ENCODE measurements around the gene IPCEF1.
"Not testable (repeated sequence)": the region's sequence is repeated elsewhere in the genome, so short reads cannot be mapped to it uniquely, and the experiment has no call there.

IPCEF1 gene

DNA sequence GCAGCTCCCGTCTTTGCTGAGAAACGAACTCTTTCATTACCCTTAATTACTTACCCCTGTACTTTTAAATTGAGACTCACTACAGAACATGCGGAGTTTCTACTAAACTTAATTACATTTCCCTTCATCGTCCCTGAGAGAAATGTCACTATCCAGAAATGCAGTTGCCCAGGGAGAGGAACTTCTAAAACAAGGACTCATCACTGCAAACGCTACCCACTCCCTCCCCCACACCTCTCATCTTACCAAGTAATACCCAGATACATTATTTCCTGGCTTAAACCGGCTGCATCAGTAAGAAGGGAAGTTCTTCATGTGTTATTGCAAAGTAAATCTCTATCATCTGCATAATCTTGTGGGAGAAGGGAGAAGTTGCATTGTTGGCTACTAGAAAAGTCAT is 138.3 kb downstream of the IPCEF1 start:
- no peaks in the 10 kb centered on the region for H3K27me3 ChIP-seq (ENCODE audit: control insufficient read depth, insufficient read depth, low read length)
- no peak overlapping the region for H3K27ac ChIP-seq (ENCODE audit: low read depth, low read length)
- no peak overlapping the region for H3K9ac ChIP-seq (ENCODE audit: low read length)
- H3K4me3 ChIP-seq (ENCODE audit: low read length), result no peak overlapping the region
- H3K4me1 ChIP-seq (ENCODE audit: control insufficient read depth, insufficient read depth, low read length), result no peaks in the 10 kb centered on the region
- no peaks in the 10 kb centered on the region for H3K36me3 ChIP-seq (ENCODE audit: control insufficient read depth, insufficient read depth, low read length)

DNA sequence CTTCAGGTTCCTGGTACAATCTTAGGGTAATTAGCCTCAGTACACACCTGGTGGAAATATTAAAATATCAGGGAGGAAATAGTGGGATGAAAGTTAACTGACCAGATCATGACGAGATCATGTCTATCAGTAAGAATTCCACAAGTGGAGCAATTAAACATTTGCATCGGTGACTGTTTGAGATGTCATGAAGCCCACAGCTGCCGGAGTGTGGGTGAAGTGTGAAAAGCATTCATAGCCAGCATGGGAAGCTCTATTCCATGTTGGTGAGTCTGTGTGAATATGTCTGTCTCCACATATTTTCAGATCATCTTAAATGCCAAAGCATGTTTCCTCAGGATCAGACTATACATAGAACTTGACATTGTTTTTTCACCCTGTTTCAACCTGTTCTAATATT is 142.8 kb downstream of the IPCEF1 start:
- Histone ChIP-seq H3K36me3 (ENCODE audit: control insufficient read depth, insufficient read depth, low read length) (no peaks in the 10 kb centered on the region), H3K9ac (ENCODE audit: low read length) (no peak overlapping the region), H3K27me3 (ENCODE audit: control insufficient read depth, insufficient read depth, low read length) (no peaks in the 10 kb centered on the region), H3K4me1 (ENCODE audit: control insufficient read depth, insufficient read depth, low read length) (no peaks in the 10 kb centered on the region), H3K27ac (ENCODE audit: low read depth, low read length) (no peak overlapping the region), H3K4me3 (ENCODE audit: low read length) (no peak overlapping the region)

DNA sequence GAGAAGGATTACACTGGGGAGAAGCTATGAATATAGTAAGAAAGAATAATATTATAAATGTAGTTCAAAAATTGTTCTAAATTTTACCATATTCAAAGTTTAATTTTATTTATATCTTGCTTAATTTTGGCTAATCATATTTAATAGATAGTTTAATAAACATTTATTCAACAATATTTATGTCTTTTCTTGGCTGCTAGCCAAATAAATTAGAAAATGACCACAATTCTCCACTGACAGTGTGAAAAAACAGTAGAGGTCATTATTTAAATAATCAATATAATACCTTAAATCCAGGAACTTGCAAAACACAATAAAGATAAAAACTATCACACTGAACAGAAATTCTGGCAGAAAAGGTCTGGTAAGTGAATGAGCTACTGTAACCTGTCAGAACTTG is 145.9 kb downstream of the IPCEF1 start:
- Histone ChIP-seq H3K4me1 (ENCODE audit: control insufficient read depth, insufficient read depth, low read length) (no peaks in the 10 kb centered on the region), H3K27ac (ENCODE audit: low read depth, low read length) (no peak overlapping the region), H3K4me3 (ENCODE audit: low read length) (no peak overlapping the region), H3K36me3 (ENCODE audit: control insufficient read depth, insufficient read depth, low read length) (no peaks in the 10 kb centered on the region), H3K27me3 (ENCODE audit: control insufficient read depth, insufficient read depth, low read length) (no peaks in the 10 kb centered on the region), H3K9ac (ENCODE audit: low read length) (no peak overlapping the region)

DNA sequence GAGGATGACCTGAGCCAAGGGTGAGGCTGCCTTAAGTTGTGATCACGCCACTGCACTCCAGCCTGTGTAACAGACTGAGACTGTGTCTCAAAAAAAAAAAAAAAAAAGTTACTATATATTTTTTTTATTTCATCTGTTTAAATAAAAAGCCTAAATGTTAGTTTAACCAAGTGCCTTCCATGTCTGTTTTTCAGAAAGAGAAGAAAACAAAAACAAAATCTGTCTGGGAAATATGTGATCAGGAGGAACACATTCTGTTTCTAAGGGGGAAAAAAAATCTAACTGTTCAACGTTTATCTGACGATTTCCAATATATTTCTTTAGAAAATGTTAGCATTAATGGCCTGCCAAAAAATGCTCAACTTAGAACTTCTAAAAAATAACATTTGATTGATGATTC is 147.0 kb downstream of the IPCEF1 start:
- Histone ChIP-seq H3K4me3 (ENCODE audit: low read length) (no peak overlapping the region), H3K9ac (ENCODE audit: low read length) (no peak overlapping the region), H3K36me3 (ENCODE audit: control insufficient read depth, insufficient read depth, low read length) (no peaks in the 10 kb centered on the region), H3K27ac (ENCODE audit: low read depth, low read length) (no peak overlapping the region), H3K4me1 (ENCODE audit: control insufficient read depth, insufficient read depth, low read length) (no peaks in the 10 kb centered on the region), H3K27me3 (ENCODE audit: control insufficient read depth, insufficient read depth, low read length) (no peaks in the 10 kb centered on the region)

DNA sequence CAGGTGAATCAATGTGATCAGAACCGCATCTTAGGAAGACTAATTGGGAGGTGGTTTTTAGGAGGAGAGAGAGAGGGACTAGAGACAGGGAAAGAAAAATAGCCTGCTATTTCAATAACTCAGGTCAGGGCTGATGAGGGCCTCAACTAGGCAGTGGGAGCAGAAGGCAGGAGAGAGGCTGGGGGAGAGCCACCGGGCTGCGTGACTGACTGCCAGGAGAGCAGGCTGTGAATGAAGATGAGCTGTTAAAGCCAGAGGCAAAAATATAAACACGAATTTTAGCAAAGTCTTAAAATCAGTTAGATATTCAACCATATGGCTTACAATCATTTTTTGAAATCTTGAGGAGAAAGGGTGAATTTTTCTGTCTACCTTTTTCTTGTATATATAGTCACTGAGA is 149.6 kb downstream of the IPCEF1 start:
- no peak overlapping the region for H3K27ac ChIP-seq (ENCODE audit: low read depth, low read length)
- no peak overlapping the region for H3K4me3 ChIP-seq (ENCODE audit: low read length)
- H3K4me1 ChIP-seq (ENCODE audit: control insufficient read depth, insufficient read depth, low read length), result no peaks in the 10 kb centered on the region
- no peaks in the 10 kb centered on the region for H3K36me3 ChIP-seq (ENCODE audit: control insufficient read depth, insufficient read depth, low read length)
- no peaks in the 10 kb centered on the region for H3K27me3 ChIP-seq (ENCODE audit: control insufficient read depth, insufficient read depth, low read length)
- H3K9ac ChIP-seq (ENCODE audit: low read length), result no peak overlapping the region

DNA sequence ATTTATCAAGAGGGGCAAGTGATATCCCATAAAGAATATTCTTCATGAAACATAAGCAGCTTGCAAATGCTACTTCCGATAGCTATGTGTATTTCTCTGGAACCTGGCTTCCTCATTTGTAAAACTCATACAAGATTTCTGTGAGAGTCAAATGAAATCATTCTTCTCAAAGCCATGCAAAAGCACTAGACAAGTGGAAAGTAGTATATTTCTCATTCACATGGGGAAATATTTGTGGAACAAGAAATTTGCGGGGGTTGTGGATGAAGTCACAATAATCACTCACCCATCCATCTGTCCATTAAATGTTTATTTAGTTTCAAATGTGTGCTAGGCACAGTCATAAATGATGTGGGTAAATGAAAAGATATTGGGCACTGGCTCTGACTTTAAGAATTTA is 150.5 kb downstream of the IPCEF1 start:
- Histone ChIP-seq H3K27ac (ENCODE audit: low read depth, low read length) (no peak overlapping the region), H3K4me1 (ENCODE audit: control insufficient read depth, insufficient read depth, low read length) (no peaks in the 10 kb centered on the region), H3K9ac (ENCODE audit: low read length) (no peak overlapping the region), H3K27me3 (ENCODE audit: control insufficient read depth, insufficient read depth, low read length) (no peaks in the 10 kb centered on the region), H3K36me3 (ENCODE audit: control insufficient read depth, insufficient read depth, low read length) (no peaks in the 10 kb centered on the region), H3K4me3 (ENCODE audit: low read length) (no peak overlapping the region)

DNA sequence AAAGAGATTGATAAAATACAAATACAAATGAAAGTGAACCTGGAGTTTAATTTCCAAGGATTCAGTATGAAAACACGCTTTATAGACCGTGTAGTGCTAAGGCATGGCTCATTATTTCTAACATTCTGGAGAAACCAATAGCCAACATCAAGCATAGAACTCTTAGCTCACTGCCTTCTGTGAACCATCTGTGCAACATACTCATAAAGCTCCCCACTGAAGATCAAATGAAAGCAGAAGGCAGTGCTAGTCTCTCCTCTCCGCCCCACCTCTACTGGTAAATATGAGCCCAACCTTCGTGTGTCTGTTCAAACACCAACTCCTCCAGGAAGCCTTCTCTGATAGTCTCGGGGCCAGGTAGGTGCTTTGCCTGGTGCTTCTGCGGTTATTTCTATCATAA is 153.6 kb downstream of the IPCEF1 start:
- H3K27ac ChIP-seq (ENCODE audit: low read depth, low read length), result no peak overlapping the region
- no peaks in the 10 kb centered on the region for H3K36me3 ChIP-seq (ENCODE audit: control insufficient read depth, insufficient read depth, low read length)
- H3K4me3 ChIP-seq (ENCODE audit: low read length), result no peak overlapping the region
- H3K27me3 ChIP-seq (ENCODE audit: control insufficient read depth, insufficient read depth, low read length), result no peaks in the 10 kb centered on the region
- H3K4me1 ChIP-seq (ENCODE audit: control insufficient read depth, insufficient read depth, low read length), result no peaks in the 10 kb centered on the region
- H3K9ac ChIP-seq (ENCODE audit: low read length), result no peak overlapping the region

DNA sequence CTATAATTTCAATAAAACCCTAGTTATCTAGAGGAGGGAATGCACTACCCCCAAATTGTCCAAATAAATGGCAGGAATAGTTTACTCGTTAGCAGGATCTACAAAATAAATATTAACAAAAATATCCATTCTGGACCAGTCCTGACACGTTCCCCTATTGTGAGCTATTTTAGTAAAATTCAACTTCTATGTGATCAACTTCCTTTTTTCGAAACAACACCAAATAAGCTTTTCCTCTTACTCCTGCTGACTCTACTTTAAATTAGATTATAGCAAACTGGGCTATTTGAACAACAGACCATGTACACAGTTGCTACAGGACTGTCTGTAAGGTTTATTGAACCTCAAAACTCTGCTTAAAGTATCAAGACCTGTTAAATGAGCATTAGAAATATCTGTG is 154.3 kb downstream of the IPCEF1 start:
- Histone ChIP-seq H3K27ac (ENCODE audit: low read depth, low read length) (no peak overlapping the region), H3K36me3 (ENCODE audit: control insufficient read depth, insufficient read depth, low read length) (no peaks in the 10 kb centered on the region), H3K4me1 (ENCODE audit: control insufficient read depth, insufficient read depth, low read length) (no peaks in the 10 kb centered on the region), H3K4me3 (ENCODE audit: low read length) (no peak overlapping the region), H3K27me3 (ENCODE audit: control insufficient read depth, insufficient read depth, low read length) (no peaks in the 10 kb centered on the region), H3K9ac (ENCODE audit: low read length) (no peak overlapping the region)

DNA sequence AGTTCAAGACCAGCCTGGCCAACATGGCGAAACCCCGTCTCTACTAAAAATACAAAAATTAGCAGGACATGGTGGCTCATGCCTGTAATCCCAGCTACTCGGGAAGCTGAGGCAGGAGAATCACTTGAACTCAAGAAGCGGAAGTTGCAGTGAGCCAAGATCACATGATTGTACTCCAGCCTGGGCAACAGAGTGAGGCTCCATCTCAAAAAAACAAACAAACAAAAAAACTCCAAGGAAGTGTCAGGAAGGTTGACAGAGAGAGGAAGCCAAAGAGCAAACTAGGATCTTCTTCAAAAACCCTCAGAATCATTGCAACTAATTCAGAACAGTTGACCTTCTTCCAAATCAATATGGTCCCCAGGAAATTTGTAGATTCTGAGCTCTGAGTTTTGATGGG is 154.9 kb downstream of the IPCEF1 start:
- H3K27ac ChIP-seq (ENCODE audit: low read depth, low read length); H3K4me1 ChIP-seq (ENCODE audit: control insufficient read depth, insufficient read depth, low read length); H3K9ac ChIP-seq (ENCODE audit: low read length); H3K27me3 ChIP-seq (ENCODE audit: control insufficient read depth, insufficient read depth, low read length); H3K4me3 ChIP-seq (ENCODE audit: low read length); H3K36me3 ChIP-seq (ENCODE audit: control insufficient read depth, insufficient read depth, low read length): not testable (repeated sequence)

DNA sequence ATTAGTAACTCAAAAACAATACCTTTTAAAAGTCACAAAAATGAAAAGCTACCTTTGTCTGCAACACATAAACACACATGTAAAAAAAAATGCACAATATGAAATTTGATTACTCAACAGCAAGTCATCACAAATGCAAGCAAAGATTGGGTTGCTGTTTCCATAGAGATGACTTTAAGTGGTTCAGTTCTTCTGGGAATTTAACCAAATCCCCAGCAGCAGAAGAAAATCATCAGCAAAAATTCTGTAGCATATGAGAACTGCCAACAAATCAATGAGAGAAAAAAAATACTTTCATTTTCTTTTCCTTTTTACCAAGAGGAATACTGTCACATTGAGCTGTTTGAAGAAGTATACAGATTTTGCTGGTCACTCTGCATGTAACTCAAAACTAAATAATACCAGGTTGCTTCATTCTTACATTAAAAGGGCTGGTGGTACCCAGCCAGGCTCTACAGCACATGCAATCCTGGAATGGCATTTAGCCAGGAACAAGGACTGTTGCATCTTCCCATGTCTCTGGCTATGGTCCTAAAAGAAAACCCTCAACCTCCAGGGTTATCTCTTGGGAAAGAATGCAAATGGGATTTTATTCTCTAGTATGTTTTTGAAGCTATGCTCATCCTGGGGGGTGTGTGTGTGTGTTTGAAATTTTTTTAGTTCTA is 159.3 kb downstream of the IPCEF1 start:
- no peaks in the 10 kb centered on the region for H3K36me3 ChIP-seq (ENCODE audit: control insufficient read depth, insufficient read depth, low read length)
- no peaks in the 10 kb centered on the region for H3K27me3 ChIP-seq (ENCODE audit: control insufficient read depth, insufficient read depth, low read length)
- no peak overlapping the region for H3K4me3 ChIP-seq (ENCODE audit: low read length)
- H3K27ac ChIP-seq (ENCODE audit: low read depth, low read length), result no peak overlapping the region
- H3K4me1 ChIP-seq (ENCODE audit: control insufficient read depth, insufficient read depth, low read length), result no peaks in the 10 kb centered on the region
- no peak overlapping the region for H3K9ac ChIP-seq (ENCODE audit: low read length)

DNA sequence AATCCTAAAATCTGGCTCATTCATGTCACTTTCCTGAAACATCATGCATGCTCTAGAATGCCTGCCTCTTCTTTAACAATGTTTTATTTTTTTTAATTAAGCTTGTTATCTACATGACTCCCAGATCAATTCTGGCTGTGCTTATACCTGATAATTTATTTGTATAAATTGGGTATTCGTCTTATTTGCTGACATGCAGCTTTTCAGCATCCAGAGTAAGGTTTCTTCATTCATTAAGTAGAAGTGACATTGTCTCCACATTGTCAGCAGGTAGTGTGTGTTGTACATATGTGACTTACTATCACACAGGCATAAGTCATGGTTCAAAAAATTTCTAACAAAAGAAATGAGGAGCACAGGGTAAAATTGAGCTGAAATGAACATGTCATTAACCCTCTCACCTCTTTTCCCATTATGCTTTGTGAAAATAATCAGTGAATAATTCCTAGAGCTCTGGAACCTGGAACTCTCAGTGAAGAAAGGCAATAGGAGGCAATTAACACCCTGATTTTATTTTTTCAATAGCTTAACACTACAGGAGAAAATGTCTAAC is 160.2 kb downstream of the IPCEF1 start:
- Histone ChIP-seq H3K27me3 (ENCODE audit: control insufficient read depth, insufficient read depth, low read length) (no peaks in the 10 kb centered on the region), H3K36me3 (ENCODE audit: control insufficient read depth, insufficient read depth, low read length) (no peaks in the 10 kb centered on the region), H3K4me3 (ENCODE audit: low read length) (no peak overlapping the region), H3K27ac (ENCODE audit: low read depth, low read length) (no peak overlapping the region), H3K9ac (ENCODE audit: low read length) (no peak overlapping the region), H3K4me1 (ENCODE audit: control insufficient read depth, insufficient read depth, low read length) (no peaks in the 10 kb centered on the region)

DNA sequence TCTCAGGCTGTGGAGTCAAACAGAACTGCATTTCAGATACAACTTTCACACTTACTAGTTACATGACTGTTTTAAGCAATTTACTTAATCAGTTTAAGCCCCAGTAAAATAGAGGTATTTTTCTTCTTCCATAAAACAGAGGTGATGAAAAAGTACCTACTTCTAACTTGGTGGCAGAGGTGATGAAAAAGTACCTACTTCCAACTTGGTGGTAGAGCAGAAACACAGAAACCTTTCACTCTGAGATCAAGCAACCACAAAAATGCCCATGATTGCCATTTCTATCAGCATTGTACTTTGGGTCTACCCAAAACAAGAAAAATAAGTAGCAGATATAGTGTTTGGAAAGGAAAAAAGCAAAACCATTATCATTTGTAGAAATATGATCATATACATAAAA is 168.9 kb downstream of the IPCEF1 start:
- no peak overlapping the region for H3K27ac ChIP-seq (ENCODE audit: low read depth, low read length)
- H3K27me3 ChIP-seq (ENCODE audit: control insufficient read depth, insufficient read depth, low read length), result no peaks in the 10 kb centered on the region
- H3K36me3 ChIP-seq (ENCODE audit: control insufficient read depth, insufficient read depth, low read length), result no peaks in the 10 kb centered on the region
- H3K4me3 ChIP-seq (ENCODE audit: low read length), result no peak overlapping the region
- H3K9ac ChIP-seq (ENCODE audit: low read length), result no peak overlapping the region
- no peaks in the 10 kb centered on the region for H3K4me1 ChIP-seq (ENCODE audit: control insufficient read depth, insufficient read depth, low read length)

DNA sequence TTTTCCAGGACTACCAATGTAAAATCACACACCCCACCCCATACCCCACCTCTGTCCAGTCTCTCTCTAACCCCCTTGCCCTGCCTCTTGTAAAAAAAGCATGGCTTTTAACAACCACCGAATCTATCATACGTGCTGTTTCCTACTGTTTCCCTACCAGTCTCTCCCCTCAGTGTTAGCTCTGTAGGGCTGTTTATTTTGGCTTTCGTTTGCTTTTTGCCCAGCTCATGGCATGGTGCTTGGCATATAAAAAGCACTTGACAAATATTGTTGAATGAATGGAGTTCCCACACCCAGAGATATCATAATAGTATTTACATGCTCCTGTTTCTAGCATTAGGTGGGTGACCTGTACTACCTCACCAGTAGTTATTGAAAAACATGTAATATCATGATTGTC is 169.4 kb downstream of the IPCEF1 start:
- no peaks in the 10 kb centered on the region for H3K36me3 ChIP-seq (ENCODE audit: control insufficient read depth, insufficient read depth, low read length)
- H3K27me3 ChIP-seq (ENCODE audit: control insufficient read depth, insufficient read depth, low read length), result no peaks in the 10 kb centered on the region
- H3K4me1 ChIP-seq (ENCODE audit: control insufficient read depth, insufficient read depth, low read length), result no peaks in the 10 kb centered on the region
- H3K9ac ChIP-seq (ENCODE audit: low read length), result no peak overlapping the region
- no peak overlapping the region for H3K4me3 ChIP-seq (ENCODE audit: low read length)
- H3K27ac ChIP-seq (ENCODE audit: low read depth, low read length), result no peak overlapping the region
